HepG2 (cell line): ENCODE measurements around the gene TST. TPM values are rescaled to one million over a fixed set of nuclear protein-coding genes. Genes with fewer than 3 reads are reported as not detected.
A peak's percentile ranks its signal among the peaks of the same experiment; 100 is the strongest.

ENCODE experiments used
- ATAC-seq: fragments of 200-7000 bp; cut with Tn5 transposase; 3 replicates; pipeline ENCODE4 v1.9.1; 2020; ENCODE audit warnings: mild to moderate bottlenecking, moderate library complexity
- BruUV-seq: library from RNA; stranded (reverse); fragments of 400-500 nt; replicated peaks from 2 replicates; lab custom pipeline; 2021; lab: Mats Ljungman, UMichigan
- CTCF ChIA-PET: fragments of 300-600 bp; formaldehyde crosslinking; extraction: SDS; loops from one replicate; lab custom pipeline; 2021; ENCODE audit warnings: low total read pairs, inconsistent platforms, low intra/inter-chr PET ratio; lab: Yijun Ruan, JAX
- POLR2A ChIA-PET: fragments of 350-600 bp; sonication (Branson Sonifier 250); formaldehyde crosslinking; loops from one replicate; lab custom pipeline; 2020; ENCODE audit warnings: antibody characterized with exemption, inconsistent platforms; lab: Yijun Ruan, JAX
- DNase-seq: peaks from one replicate; pipeline ENCODE4 v3.0.0-alpha.2; 2015; ENCODE audit warnings: low spot score
- FAIRE-seq: peaks from 3 replicates; lab custom pipeline; 2011; peaks lifted over from hg19 to GRCh38; lab: Jason Lieb, UNC
- H2AFZ ChIP-seq: one replicate; pipeline ENCODE4 v1.6.1; 2011; ENCODE audit warnings: low read length, inconsistent platforms
- H3K27ac ChIP-seq: fragments of 300-600 bp; 3 replicates; pipeline ENCODE4 v1.8.0; 2011; ENCODE audit warnings: mixed run types, mild to moderate bottlenecking, mixed read lengths, low read length, inconsistent platforms; ENCODE audit not compliant: insufficient read depth; ENCODE audit errors: extremely low read length
- H3K27me3 ChIP-seq, 2 experiments: fragments of 200-600 bp in 1 of 2; 2 replicates in 1 of 2; 3 replicates in 1 of 2; pipeline versions ENCODE4 v1.6.0 to v1.8.0; 2011; ENCODE audit warnings: low read length in 2 of 2, mild to moderate bottlenecking in 2 of 2, moderate library complexity in 2 of 2, inconsistent platforms in 1 of 2; ENCODE audit not compliant: insufficient read depth in 2 of 2, control insufficient read depth in 1 of 2
- H3K36me3 ChIP-seq, 2 experiments: fragments of 200-600 bp in 1 of 2; replicated peaks in 1 of 2; 2 replicates in 1 of 2; 3 replicates in 1 of 2; pipeline versions ENCODE4 v1.5.1 to v1.8.0; 2011; ENCODE audit warnings: low read length in 2 of 2, inconsistent platforms in 1 of 2; ENCODE audit not compliant: insufficient read depth in 2 of 2, control insufficient read depth in 1 of 2
- H3K4me1 ChIP-seq: 2 replicates; pipeline ENCODE4 v1.5.1; 2012; ENCODE audit warnings: low read length, inconsistent platforms; ENCODE audit not compliant: insufficient read depth
- H3K4me2 ChIP-seq: 2 replicates; pipeline ENCODE4 v1.6.0; 2011; ENCODE audit warnings: low read depth, low read length, inconsistent platforms
- H3K4me3 ChIP-seq, 3 experiments: fragments of 200-600 bp in 1 of 3; sonication (generic), shearing (Covaris generic) in 1 of 3; replicated peaks in 1 of 3; 2 replicates each; pipeline ENCODE4 v1.5.1; 2011 to 2016; ENCODE audit warnings: low read length in 3 of 3, inconsistent platforms in 2 of 3, low read depth in 2 of 3, mild to moderate bottlenecking in 2 of 3, control low read depth in 1 of 3, mixed read lengths in 1 of 3; ENCODE audit not compliant: insufficient read depth in 1 of 3
- H3K79me2 ChIP-seq: one replicate; pipeline ENCODE4 v1.6.1; 2011; ENCODE audit warnings: low read length, inconsistent platforms; ENCODE audit not compliant: insufficient read depth
- H3K9ac ChIP-seq: 2 replicates; pipeline ENCODE4 v1.6.0; 2011; ENCODE audit warnings: mild to moderate bottlenecking, low read depth, low read length, inconsistent platforms; ENCODE audit not compliant: insufficient read depth
- H3K9me3 ChIP-seq: 2 replicates; pipeline ENCODE4 v1.5.1; 2012; ENCODE audit warnings: mild to moderate bottlenecking, low read length
- H4K20me1 ChIP-seq: 2 replicates; pipeline ENCODE4 v1.6.0; 2011; ENCODE audit warnings: inconsistent platforms, mild to moderate bottlenecking, low read length, moderate library complexity; ENCODE audit not compliant: insufficient read depth
- BHLHE40 ChIP-seq: IDR thresholded peaks from 2 replicates; pipeline ENCODE4 v1.6.1; 2011; ENCODE audit warnings: low read length, improper control_type of control experiment
- CBFB ChIP-seq: sonication (generic); formaldehyde crosslinking; IDR thresholded peaks from 2 replicates; pipeline ENCODE4 v1.4.0; 2020; ENCODE audit warnings: missing genetic modification reagents
- CENPX ChIP-seq: sonication (generic); formaldehyde crosslinking; IDR thresholded peaks from 2 replicates; pipeline ENCODE4 v1.9.0; 2021; ENCODE audit warnings: mild to moderate bottlenecking, missing genetic modification reagents, moderate library complexity
- DPF2 ChIP-seq: sonication (generic); formaldehyde crosslinking; IDR thresholded peaks from 2 replicates; pipeline ENCODE4 v1.4.0; 2020; ENCODE audit warnings: mild to moderate bottlenecking, low read depth, missing genetic modification reagents, borderline replicate concordance
- HDAC6 ChIP-seq: fragments of 200-600 bp; sonication (generic); IDR thresholded peaks from 2 replicates; pipeline ENCODE4 v1.7.0; 2017; ENCODE audit warnings: mild to moderate bottlenecking, antibody characterized with exemption, low read length, low read depth
- HNRNPL ChIP-seq: fragments of 200-400 bp; formaldehyde crosslinking; IDR thresholded peaks from 2 replicates; pipeline ENCODE4 v1.6.1; 2017; ENCODE audit warnings: mild to moderate bottlenecking, low read depth, low read length
- JUND ChIP-seq: sonication (generic); formaldehyde crosslinking; IDR thresholded peaks from 2 replicates; pipeline ENCODE4 v1.8.0; 2022; ENCODE audit warnings: mild to moderate bottlenecking, missing genetic modification reagents
- KLF6 ChIP-seq: IDR thresholded peaks from 2 replicates; pipeline ENCODE4 v1.8.0; 2016; ENCODE audit warnings: missing biosample characterization, missing genetic modification reagents
- SALL2 ChIP-seq: sonication (generic); formaldehyde crosslinking; IDR thresholded peaks from 2 replicates; pipeline ENCODE4 v1.8.1; 2023; ENCODE audit warnings: mild to moderate bottlenecking, missing genetic modification reagents, inconsistent platforms
- SP140L ChIP-seq: sonication (generic); formaldehyde crosslinking; IDR thresholded peaks from 2 replicates; pipeline ENCODE4 v1.4.0; 2020; ENCODE audit warnings: missing genetic modification reagents, borderline replicate concordance
- TAF1 ChIP-seq: sonication (generic); formaldehyde crosslinking; IDR thresholded peaks from 2 replicates; pipeline ENCODE4 v1.4.0; 2020; ENCODE audit warnings: missing genetic modification reagents
- TBX2 ChIP-seq: sonication (generic); formaldehyde crosslinking; IDR thresholded peaks from 2 replicates; pipeline ENCODE4 v1.5.0; 2020; ENCODE audit warnings: missing genetic modification reagents, mild to moderate bottlenecking, borderline replicate concordance
- U2AF2 ChIP-seq: fragments of 200-400 bp; formaldehyde crosslinking; IDR thresholded peaks from 2 replicates; pipeline ENCODE4 v1.6.1; 2017; ENCODE audit warnings: low read depth, mild to moderate bottlenecking, low read length
- ZBTB39 ChIP-seq: sonication (generic); formaldehyde crosslinking; IDR thresholded peaks from 2 replicates; pipeline ENCODE4 v1.5.0; 2020; ENCODE audit warnings: missing genetic modification reagents
- ZNF143 ChIP-seq: sonication (generic); formaldehyde crosslinking; IDR thresholded peaks from 2 replicates; pipeline ENCODE4 v1.4.0; 2020; ENCODE audit warnings: missing genetic modification reagents
- ZNF382 ChIP-seq: sonication (generic); formaldehyde crosslinking; IDR thresholded peaks from 2 replicates; pipeline ENCODE4 v1.5.0; 2020; ENCODE audit warnings: missing genetic modification reagents, mild to moderate bottlenecking, borderline replicate concordance
- ZNF607 ChIP-seq: sonication (generic); formaldehyde crosslinking; IDR thresholded peaks from 2 replicates; pipeline ENCODE4 v1.5.1; 2020; ENCODE audit warnings: missing genetic modification reagents, mild to moderate bottlenecking, borderline replicate concordance
- ZNF619 ChIP-seq: sonication (generic); formaldehyde crosslinking; IDR thresholded peaks from 2 replicates; pipeline ENCODE4 v1.4.0; 2020; ENCODE audit warnings: mild to moderate bottlenecking, missing genetic modification reagents
- ZNF703 ChIP-seq: sonication (generic); formaldehyde crosslinking; IDR thresholded peaks from 2 replicates; pipeline ENCODE4 v1.5.1; 2020; ENCODE audit warnings: missing genetic modification reagents, mild to moderate bottlenecking, moderate library complexity, borderline replicate concordance
- ZSCAN25 ChIP-seq: sonication (generic); formaldehyde crosslinking; IDR thresholded peaks from 2 replicates; pipeline ENCODE4 v1.8.0; 2022; ENCODE audit warnings: mild to moderate bottlenecking, missing genetic modification reagents
- WGBS: methylation state at CpG from one replicate; pipeline ENCODE4 v1.1.6; 2017; ENCODE audit warnings: low lambda C conversion rate; 5-methylcytosine and 5-hydroxymethylcytosine counted together
- in situ Hi-C: cut with HindIII; loops from 2 replicates; pipeline ENCODE4 v1.10.0; 2017; ENCODE audit warnings: low pct_unique_long_range_greater_than_20kb; ENCODE audit not compliant: extremely low pct_ligation_motif_present
- intact Hi-C: fragments of 100-400 bp; cut with micrococcal nuclease; formaldehyde crosslinking; loops from one replicate; pipeline ENCODE4 v1.10.0; 2022; ENCODE audit not compliant: unreplicated experiment
- polyA plus RNA-seq, 8 experiments: library from polyadenylated mRNA; depleted of rRNA in 3 of 8; stranded (reverse) in 7 of 8; unstranded in 1 of 8; fragments of >200 nt; fragmentation: Illumina TruSeq in 4 of 8; extraction: Trizol in 4 of 8; gene quantifications; 2 replicates each; pipeline versions ENCODE4 v1.2.1 to v1.2.3, GENCODE V29; 2011 to 2016; ENCODE audit warnings: low read depth in 4 of 8, missing spikeins in 1 of 8, mixed read lengths in 1 of 8; ENCODE audit not compliant: insufficient read depth in 1 of 8
- total RNA-seq, 5 experiments: library from RNA; depleted of rRNA; stranded (reverse); fragments of >200 nt; fragmentation: Illumina TruSeq; extraction: Trizol; gene quantifications; 2 replicates each; pipeline ENCODE4 v1.2.3, GENCODE V29; 2016; ENCODE audit warnings: low read depth in 1 of 5

Gene TST
- total and polyA plus RNA-seq, 2 of the 13 experiments (the other 11 are each of a cell fraction or from before 2014, with no cell fraction given), result 44.6 to 63.6 TPM

GRCh38 chr22:37039466-37039865 is 20.2 kb upstream of the TST start:
- CTCF ChIA-PET, result no interaction called here
- Histone ChIP-seq H3K4me3 (no peak overlapping the region), H3K79me2 (no peaks in the 10 kb centered on the region), H3K27ac (no peak overlapping the region), H3K4me2 (no peak overlapping the region), H3K27me3 (no peaks in the 10 kb centered on the region), H3K9ac (no peak overlapping the region), H3K4me1 (peaks cover 87% of the 10 kb centered on the region), H3K9me3 (no peaks in the 10 kb centered on the region), H2AFZ (no peak overlapping the region), H4K20me1 (no peaks in the 10 kb centered on the region), H3K36me3 (no peaks in the 10 kb centered on the region)
- no peak for DNase-seq
- in situ Hi-C loops, result no loop called here
- intact Hi-C loops, result no loop called here
- ATAC-seq, result no peak
- no peak for FAIRE-seq
- TF ChIP-seq SALL2, result no peak
- TF ChIP-seq KLF6 (CRISPR knock-in tag), result no peak
- TF ChIP-seq CBFB (CRISPR knock-in tag), result no peak
- TF ChIP-seq ZNF619, result no peak
- no TSS peak for BruUV-seq
- WGBS, result 97% methylated on average over 2 of the region's 2 CpGs
- POLR2A ChIA-PET, result interaction anchor here (7.9 kb wide), 1 partner anchor 24 kb away, joined by 141 read pairs; the partner anchor contains the start of genes MPST and TST

- no TSS peak for BruUV-seq
- POLR2A ChIA-PET, result interaction anchor here (13.3 kb wide), 1 partner anchor 19 kb away, joined by 383 read pairs; the partner anchor contains the start of genes MPST and TST
- TF ChIP-seq JUND, result no peak
- no peak for TF ChIP-seq ZNF382 (CRISPR knock-in tag)
- TF ChIP-seq ZNF143 (CRISPR knock-in tag), result no peak
- no peak for TF ChIP-seq ZBTB39 (CRISPR knock-in tag)
- TF ChIP-seq HDAC6, result no peak
- no peak for TF ChIP-seq TAF1 (CRISPR knock-in tag)
- TF ChIP-seq CENPX (CRISPR knock-in tag), result no peak
- no peak for TF ChIP-seq TBX2 (CRISPR knock-in tag)
- TF ChIP-seq ZSCAN25 (CRISPR knock-in tag), result peak; percentile 76; the same call in 1 of the 2 replicates
- TF ChIP-seq DPF2 (CRISPR knock-in tag), result no peak
- TF ChIP-seq U2AF2, result no peak
- no peak for TF ChIP-seq BHLHE40
- TF ChIP-seq SP140L (CRISPR knock-in tag), result no peak
- TF ChIP-seq ZNF703 (CRISPR knock-in tag), result no peak
- no peak for TF ChIP-seq ZNF607
- TF ChIP-seq HNRNPL, result 0 out of 2 replicates have a peak, but pooled peaks have one; percentile 35
Observed at GRCh38 chr22:37037669-37038068, 18.4 kb upstream of the TST start.

More at GRCh38 chr22:37037669-37038068, 18.4 kb upstream of the TST start:
- Histone ChIP-seq H3K4me1 (peaks cover 85% of the 10 kb centered on the region), H3K27ac (peak overlapping the region; percentile 11), H3K27me3 (no peaks in the 10 kb centered on the region), H3K36me3 (no peaks in the 10 kb centered on the region), H3K4me2 (no peak overlapping the region), H3K79me2 (no peaks in the 10 kb centered on the region), H4K20me1 (no peaks in the 10 kb centered on the region), H3K9me3 (no peaks in the 10 kb centered on the region), H2AFZ (no peak overlapping the region), H3K9ac (no peak overlapping the region), H3K4me3 (no peak overlapping the region)
- in situ Hi-C loops, result no loop called here
- intact Hi-C loops, result no loop called here
- FAIRE-seq, result no peak
- ATAC-seq, result no peak
- DNase-seq, result no peak
- CTCF ChIA-PET, result no interaction called here
- 85% methylated on average over 14 of the region's 14 CpGs for WGBS
